CD4-positive, alpha-beta T cell treated with Interleukin-15 for 4 hours (primary cell): ENCODE results near the gene HECW1.

Experiments
- DNase-seq: peaks from one replicate; pipeline ENCODE4 v3.0.0-alpha.2; 2020; ENCODE audit warnings: low spot score

HECW1 gene

GRCh38 chr7:43437001-43437400, 324.6 kb downstream of the HECW1 start:
- DNase-seq: no peak

- no peak for DNase-seq
Measured at GRCh38 chr7:43438897-43439479, 326.5 kb downstream of the HECW1 start.

GRCh38 chr7:43439631-43440401, 327.4 kb downstream of the HECW1 start:
- DNase-seq: peak; percentile 39

GRCh38 chr7:43441231-43442130, 329.0 kb downstream of the HECW1 start:
- DNase-seq: no peak

GRCh38 chr7:43443381-43443780, 330.9 kb downstream of the HECW1 start:
- DNase-seq: no peak

DNA sequence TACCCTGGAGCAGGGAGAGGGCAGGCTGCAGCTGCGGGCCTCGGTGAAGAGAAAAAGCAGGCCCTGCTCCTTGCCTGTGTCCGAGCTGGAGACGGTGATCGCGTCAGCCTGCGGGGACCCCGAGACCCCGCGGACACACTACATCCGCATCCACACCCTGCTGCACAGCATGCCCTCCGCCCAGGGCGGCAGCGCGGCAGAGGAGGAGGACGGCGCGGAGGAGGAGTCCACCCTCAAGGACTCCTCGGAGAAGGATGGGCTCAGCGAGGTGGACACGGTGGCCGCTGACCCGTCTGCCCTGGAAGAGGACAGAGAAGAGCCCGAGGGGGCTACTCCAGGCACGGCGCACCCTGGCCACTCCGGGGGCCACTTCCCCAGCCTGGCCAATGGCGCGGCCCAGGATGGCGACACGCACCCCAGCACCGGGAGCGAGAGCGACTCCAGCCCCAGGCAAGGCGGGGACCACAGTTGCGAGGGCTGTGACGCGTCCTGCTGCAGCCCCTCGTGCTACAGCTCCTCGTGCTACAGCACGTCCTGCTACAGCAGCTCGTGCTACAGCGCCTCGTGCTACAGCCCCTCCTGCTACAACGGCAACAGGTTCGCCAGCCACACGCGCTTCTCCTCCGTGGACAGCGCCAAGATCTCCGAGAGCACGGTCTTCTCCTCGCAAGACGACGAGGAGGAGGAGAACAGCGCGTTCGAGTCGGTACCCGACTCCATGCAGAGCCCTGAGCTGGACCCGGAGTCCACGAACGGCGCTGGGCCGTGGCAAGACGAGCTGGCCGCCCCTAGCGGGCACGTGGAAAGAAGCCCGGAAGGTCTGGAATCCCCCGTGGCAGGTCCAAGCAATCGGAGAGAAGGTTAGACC, 332.5 kb downstream of the HECW1 start:
- DNase-seq: no peak

- DNase-seq: no peak
Measured at GRCh38 chr7:43449577-43449976, 337.1 kb downstream of the HECW1 start.

DNA sequence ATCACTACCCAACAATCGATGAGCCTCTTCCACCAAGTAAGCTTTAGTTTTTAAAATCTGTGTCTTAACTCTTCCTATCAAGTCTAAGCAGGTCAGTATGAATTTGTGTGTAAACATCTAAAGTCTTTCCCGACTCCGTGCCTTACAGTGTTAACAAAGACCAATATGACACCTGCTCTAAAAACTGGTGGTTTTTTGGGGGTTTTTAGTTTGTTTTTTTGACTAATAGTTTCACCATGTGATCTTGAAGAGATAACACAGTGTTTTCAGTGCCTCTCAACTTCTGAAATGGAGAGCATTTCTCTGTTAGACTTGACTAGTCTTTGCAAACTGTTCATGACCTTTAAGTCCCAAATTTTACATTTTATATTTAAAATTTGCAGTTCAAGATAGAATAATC, 338.4 kb downstream of the HECW1 start:
- DNase-seq: no peak

GRCh38 chr7:43454936-43455518, 342.6 kb downstream of the HECW1 start:
- DNase-seq: peak; percentile 7

DNA sequence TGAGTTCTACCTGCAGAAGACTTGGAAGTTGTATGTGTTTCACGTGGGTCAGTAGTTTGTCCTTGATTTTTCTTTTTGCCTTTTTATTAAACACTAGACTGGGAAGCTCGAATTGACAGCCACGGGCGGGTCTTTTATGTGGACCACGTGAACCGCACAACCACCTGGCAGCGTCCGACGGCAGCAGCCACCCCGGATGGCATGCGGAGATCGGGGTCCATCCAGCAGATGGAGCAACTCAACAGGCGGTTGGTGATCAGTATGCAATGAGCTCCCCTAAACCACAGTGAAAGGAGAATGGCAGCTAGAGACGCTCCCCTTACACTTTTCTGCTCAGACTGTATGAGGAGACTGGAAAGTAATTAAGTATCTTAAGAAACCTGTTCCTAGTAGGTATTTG, 343.8 kb downstream of the HECW1 start:
- no peak for DNase-seq

- no peak for DNase-seq
Measured at GRCh38 chr7:43458330-43459018, 346.0 kb downstream of the HECW1 start.

DNA sequence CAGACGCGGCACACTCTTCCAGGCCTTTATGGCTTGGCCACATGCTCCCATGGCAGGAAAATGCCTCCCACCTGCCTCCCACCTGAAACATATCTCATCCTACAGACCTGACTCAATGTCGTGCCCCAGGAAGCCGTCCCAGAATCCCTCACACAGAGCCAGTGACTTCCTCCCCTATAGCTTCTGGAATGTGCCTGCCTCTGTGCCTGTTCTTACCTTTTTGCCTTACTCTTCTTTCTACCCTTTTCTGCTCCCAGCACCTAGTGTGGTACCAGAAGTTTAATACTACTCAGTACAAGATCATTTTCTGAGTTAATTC, 346.5 kb downstream of the HECW1 start:
- no peak for DNase-seq

DNA sequence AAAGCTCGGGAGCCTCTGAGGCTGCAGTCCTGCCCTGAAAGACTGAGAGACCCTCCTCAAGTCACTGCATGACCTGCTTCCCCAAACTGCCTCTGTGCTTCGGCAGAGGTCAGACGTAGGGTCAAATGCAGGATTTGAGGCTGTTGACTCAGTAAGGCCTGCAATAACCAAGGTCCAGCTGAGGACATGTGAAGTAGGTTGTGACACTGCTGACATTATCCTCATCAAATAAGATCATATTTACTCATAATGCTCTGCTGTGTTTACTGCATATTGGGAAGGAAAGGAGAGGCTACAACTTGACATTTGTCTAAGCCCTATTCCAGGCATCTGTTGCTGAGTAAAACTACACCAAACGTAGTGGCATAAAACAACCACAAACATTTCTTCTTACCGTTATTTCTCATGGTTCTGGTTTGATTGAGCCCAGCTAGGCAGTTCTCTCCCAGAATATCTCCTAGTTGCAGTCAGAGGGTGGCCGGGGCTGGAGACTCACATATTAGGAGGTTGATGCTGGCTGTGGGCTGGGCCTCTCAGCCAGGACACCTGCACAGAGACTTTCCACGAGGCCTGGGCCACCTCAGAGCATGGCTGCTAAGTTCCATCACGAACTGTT, 348.4 kb downstream of the HECW1 start:
- no peak for DNase-seq

GRCh38 chr7:43461349-43462024, 349.0 kb downstream of the HECW1 start:
- no peak for DNase-seq

- no peak for DNase-seq
Measured at GRCh38 chr7:43462836-43463235, 350.4 kb downstream of the HECW1 start.

DNA sequence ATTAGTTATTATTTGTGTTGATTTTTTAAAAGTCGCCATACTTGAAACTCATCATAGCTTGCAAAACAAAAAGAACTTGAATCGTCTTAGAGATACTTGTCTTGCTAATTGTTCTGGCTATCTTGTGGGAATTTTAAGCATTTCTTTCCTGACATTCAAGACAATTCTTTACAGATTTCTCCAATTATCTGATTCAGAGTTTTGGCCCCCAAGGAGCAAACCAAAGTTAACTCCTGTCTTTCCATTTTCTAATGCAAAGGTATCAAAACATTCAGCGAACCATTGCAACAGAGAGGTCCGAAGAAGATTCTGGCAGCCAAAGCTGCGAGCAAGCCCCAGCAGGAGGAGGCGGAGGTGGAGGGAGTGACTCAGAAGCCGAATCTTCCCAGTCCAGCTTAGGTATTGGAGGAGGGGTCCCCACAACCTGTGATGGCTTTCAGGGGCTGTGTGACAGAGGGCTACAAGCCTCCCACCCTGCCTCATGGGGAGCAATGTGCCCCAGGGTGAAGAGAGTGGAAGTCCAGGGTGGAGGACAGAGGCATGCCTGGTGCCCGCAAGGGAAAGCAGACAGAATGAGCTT, 351.0 kb downstream of the HECW1 start:
- no peak for DNase-seq

- DNase-seq: no peak
Measured at GRCh38 chr7:43465581-43466554, 353.4 kb downstream of the HECW1 start.

DNA sequence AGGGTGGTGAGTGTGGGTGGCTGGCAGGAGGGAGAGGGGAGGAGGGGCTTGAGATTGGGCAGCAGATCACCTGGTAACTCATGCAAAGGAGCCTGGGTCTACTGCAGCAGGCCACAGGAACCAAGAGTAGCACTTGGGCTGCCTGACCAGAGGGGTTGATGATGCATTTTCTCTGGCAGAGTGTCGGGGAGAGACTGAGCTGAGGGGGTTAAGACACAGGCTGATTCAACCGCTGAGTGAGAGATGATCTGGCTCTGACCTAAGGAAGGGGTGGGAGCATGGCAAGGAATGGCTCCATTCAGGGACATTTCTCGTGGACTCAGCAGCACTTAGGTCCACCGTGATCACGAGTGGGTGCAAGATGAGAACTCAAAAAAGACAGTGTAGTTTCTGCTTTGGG, 355.0 kb downstream of the HECW1 start:
- no peak for DNase-seq
